CD4-positive, alpha-beta T cell treated with Interleukin-4 for 1 hour (primary cell): Measurements from ENCODE around the gene RNF186.
"Not testable (repeated sequence)": the region's sequence is repeated elsewhere in the genome, so short reads cannot be mapped to it uniquely, and the experiment has no call there.

Source experiments
- DNase-seq, 2 donors: peaks; one replicate each; pipeline ENCODE4 v3.0.0-alpha.2; 2020 to 2022

The RNF186 gene, protein sequence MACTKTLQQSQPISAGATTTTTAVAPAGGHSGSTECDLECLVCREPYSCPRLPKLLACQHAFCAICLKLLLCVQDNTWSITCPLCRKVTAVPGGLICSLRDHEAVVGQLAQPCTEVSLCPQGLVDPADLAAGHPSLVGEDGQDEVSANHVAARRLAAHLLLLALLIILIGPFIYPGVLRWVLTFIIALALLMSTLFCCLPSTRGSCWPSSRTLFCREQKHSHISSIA

DNA sequence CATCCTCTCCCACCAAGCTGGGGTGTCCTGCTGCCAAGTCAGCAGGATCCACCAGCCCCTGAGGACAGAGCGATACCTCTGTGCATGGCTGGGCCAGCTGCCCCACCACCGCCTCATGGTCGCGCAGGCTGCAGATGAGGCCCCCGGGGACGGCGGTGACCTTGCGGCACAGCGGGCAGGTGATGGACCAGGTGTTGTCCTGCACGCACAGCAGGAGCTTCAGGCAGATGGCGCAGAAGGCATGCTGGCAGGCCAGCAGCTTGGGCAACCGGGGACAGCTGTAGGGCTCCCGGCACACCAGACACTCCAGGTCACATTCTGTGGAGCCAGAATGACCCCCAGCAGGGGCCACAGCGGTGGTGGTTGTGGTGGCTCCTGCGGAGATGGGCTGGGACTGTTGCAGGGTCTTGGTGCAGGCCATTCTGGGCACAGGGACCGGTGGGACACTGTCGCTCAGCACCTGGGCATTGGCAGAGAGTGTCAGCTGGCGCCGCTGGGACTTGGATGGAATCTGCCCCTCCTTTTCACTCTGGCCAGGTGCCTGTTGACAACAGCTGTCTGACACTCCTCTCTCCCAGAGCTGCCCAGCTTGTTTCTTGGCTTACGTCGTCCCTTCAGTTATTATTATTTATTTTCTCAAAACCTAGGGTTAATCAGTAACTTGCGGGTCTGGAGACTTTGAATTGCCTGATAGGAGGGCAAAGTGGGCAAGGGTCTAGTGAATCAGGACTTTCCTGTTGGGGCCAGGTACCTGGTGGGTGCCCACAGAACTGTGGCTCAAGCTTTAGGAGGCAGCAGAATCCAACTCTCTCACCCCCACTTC lies at the start of gene RNF186:
Gene RNF186, minus strand, starts transcription at position 603 of the 823 bp plus-strand sequence. Its CDS starts 182 bp downstream, at position 421.
- no peak for DNase-seq

DNA sequence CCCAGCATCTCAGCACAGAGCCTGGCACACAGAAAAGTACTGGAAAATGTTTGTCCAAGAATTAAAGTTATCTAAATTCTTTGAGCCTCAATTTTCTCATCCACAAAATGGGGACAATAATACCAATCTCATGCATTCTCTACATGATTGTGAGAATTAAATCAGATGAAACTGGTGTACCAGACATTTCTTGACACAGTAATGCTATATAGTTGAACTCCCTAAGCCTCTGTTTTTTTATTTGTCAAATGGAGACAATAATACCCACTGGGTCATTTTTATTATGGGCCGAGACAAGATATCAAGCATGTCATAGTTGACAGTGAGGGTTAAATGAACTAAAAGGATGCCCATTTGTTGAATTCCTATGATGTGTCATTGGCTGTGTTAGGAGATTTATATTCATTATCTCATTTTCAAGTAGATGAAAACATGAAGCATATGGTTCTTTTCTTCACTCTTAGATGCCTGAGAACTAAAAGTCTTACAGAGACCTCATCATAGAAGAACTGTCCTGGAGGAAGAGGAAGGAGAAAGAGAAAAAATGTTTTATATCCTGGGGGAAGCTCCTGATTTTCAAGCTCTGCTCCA lies 49.6 kb upstream of the RNF186 start:
- no peak for DNase-seq

DNA sequence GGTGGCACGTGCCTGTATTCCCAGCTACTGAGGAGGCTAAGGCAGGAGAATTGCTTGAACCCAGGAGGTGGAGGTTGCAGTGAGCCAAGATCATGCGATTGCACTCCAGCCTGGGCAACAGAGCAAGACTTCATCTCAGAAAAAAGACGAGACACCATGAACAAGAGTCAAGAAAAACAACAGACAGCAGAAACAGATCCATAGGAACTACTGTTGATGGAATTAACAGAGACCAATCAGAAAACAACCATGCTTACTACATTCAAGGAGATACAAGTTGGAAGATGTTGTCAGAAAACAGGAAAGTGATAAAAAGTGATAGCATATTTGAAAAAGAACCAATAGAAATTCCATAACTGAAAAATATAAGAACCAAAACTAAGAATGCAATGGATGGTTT lies 47.9 kb upstream of the RNF186 start:
- DNase-seq: no peak

DNA sequence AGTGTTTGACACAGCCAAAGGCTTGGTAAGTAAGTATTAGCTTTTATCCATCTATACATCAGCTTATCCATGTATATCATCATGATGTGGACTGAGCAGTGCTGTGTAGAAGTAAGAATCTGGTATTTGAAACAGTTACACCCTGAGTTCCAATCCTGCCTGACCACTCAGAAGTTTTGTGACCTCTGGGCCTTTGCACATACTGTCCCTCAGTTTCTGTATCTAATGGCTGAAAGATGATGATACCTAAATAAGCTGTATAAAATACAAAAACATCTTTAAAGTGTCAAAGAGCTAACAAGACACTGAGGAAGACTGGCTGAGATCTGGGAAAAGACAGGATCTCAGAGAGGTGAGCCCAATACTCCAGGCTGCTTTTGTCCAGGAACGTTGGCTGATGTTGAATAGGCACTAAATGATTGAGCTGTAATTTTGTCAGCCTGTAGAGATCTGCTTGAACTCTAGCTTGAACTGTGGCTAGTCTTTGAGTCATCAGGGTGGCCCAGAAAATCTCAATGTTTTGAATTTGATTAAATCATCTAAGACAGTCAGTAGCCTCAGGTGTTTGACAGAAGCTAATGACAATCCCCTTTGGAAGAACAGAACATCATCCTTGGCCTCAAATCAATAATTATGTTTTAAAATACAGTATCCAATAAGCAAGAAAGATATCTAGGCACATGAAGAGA lies 46.9 kb upstream of the RNF186 start:
- no peak for DNase-seq

DNA sequence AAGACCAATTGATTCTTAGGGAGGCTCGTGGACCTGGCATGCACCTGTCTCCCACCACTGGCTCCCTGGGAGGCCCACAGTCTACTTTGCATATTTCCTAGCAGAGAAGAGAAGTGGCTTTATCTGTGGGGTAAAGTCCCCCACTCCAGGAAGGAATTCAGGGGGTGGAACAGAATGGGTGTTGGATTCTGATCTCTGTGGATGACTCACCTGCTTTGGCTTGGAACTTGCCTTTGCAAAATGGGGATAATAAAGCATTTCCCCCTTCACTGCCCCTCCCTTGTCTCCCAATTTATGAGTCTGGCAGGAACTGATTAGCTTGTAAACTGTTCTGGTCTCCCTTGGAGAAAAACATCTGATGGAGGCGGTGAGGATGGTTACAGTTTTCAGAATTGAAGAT lies 46.0 kb upstream of the RNF186 start:
- DNase-seq: no peak

DNA sequence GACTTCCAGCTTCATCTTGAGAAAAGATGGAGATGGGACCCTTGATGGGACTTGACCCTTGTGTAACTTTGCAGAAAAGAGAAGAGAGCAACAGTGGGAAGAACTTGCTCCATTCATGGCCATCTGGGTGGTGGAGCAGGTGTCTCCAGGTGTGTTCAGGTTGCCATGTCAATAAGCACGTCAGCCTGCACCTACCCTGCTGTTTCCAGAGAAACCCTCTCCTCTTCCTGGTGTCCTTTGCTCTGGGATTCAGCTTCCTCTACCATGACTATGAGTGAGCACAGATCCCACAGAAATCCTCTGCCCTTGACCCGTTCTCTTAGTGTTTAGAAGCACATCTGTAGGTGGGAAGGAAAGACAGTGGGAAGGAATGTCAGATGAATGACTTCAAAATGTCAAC lies 45.3 kb upstream of the RNF186 start:
- DNase-seq: no peak

DNA sequence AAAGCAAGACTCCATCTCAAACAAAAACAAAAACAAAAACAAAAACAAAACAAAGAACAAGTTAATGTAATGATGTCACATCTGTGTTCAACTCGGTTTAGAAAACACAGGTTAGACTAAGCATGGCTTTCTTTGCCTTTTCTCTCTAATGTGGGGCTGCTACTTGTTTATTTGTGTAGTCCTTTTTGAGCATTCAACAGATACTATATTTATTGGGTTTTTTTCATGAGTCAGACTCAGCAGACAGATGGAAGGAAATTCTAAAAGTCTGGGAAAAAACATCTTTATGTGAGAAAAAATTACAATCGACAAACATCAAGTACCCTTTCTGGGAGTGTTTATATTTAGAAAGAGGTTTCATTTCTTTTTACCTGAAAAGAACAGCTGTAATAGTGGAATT lies 44.8 kb upstream of the RNF186 start:
- no peak for DNase-seq

DNA sequence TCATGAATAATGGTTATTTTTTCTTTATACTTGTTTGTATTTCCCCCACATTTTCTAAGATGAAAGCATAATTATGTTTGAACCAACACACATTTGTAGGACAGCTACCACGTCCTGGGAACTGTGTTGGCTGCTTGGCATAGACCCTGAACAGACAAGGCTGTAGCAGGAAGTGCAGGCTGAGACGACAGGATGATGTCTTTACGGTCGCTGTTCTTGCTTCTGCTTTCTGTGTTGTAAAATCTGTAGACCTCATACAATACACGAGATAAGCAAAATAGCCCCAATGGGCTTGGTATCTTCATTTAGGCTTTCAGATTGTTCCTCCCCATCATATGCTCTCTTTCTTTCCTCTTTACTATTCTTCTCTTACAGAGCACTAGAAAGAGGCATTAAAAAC lies 43.8 kb upstream of the RNF186 start:
- no peak for DNase-seq

DNA sequence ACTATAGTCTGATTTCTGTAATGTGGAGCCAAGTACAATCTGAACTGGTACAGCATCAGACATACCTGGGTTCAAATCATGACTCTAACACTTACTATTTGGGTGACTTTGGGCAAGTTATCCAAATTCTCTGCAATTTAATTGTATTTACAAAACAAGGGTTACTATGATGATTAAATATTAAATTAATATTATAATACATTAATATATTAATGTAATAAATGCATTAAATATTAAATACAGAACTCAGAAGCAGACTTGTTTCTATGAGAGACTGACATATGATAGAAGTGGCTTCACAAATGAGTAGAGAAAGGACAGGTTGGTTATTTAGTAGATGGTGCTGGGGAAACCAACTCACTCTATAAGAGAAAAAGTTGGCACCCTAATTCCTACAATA lies 39.8 kb upstream of the RNF186 start:
- no peak for DNase-seq

DNA sequence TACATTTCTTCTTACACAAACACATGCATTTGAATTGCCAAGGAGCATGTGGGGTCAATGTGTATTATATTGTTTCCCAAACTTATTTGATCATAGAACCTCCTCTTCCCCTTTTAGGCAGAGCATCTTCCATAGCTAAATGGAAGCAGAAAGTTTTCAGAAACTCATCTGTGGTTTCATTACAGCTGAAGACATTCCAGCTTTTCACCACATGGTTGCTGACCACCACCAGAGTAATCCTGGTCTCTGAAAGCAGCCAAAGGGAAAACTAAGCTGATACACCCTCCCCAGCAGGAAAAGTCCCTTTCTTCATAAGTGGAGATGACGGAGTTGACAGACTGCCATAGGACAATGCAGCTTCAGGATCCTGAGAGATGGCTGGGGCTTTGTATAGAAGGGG lies 37.0 kb upstream of the RNF186 start:
- no peak for DNase-seq

DNA sequence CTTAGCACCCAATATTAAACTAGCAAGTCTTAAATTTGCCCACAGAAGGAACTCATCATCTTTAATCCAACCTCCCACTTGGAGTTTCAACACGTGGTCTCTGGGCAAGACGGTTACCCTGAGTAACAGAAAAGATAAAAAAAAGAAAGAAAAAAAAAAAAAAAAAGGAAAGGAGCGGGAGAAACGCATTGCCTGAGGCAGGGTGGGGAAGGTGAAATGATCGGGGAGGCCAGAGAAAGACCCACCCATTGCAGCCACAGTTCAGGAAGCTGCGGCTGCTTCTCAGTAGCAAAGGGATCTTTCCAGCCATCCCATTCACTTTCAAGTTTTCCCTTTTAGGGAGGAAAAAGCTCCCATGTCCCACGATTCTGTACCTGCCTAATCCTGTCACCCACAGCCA lies 35.1 kb upstream of the RNF186 start:
- no peak for DNase-seq

DNA sequence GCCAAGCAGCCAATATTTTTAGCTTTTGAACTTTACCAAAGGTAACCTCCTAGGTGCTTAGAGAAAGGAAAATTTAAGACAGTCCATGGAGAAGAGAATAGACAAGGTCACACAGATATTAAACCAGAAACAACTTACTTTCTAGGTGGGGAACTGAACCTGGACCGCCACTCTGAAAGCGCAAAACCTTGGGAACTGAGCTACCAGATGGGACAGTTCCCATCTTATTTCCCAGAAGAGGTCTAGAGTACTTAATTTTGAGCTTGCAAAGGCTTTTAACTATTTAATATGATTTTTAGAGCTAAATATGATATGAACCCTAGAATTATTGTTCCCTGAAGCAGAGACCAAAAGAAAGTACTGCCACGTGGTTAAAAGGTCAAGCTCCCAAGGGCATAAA lies 34.2 kb upstream of the RNF186 start:
- not testable (repeated sequence) for DNase-seq

DNA sequence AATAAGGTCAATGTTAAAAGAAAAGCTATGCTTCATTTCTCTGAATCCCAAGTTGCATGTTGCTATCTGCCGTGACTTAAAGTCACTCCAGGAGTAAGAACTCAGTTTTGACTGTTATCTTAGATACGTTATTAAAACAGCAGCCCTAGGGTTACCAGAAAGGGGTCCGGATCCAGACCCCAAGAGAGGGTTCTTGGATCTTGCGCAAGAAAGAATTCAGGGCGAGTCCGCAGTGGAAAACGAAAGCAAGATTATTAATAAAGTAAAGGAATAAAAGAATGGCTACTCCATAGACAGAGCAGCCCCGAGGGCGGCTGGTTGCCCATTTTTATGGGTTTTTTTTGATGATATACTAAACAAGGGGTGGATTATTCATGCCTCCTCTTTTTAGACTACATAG lies 32.3 kb upstream of the RNF186 start:
- DNase-seq: not testable (repeated sequence)

DNA sequence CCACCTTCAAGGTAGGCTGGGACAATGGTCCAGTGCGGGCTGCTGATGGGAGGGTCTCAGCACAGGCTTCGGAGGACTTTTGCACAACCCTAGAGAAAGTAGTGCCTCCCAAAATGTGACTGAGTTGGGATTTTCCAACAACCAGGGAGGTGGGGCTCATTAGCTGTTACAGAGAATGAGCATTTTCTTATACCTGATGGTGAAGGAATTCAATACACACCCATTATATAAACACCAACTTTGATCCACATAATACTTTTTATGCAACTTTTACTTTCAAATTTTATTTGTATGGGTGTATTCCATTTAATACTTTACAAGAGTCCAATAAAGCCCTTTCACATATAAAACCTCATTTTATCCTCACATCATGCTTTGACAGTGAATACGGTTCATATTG lies 31.3 kb upstream of the RNF186 start:
- DNase-seq: no peak

DNA sequence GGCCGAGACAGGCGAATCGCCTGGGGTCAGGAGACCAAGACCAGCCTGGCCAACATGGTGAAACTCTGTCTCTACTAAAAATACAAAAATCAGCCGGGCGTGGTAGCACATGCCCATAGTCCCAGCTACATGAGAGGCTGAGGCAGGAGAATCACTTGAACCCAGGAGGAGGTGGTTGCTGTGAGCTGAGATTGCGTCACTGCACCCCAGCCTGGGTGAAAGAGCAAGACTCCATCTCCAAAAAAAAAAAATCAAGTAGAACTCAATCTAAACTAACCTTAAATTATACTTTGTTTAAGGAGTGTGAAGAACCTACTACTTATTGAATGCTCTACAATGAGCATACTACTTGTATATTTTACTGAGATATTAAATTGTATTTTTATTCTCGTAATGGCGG lies 30.5 kb upstream of the RNF186 start:
- no peak for DNase-seq

DNA sequence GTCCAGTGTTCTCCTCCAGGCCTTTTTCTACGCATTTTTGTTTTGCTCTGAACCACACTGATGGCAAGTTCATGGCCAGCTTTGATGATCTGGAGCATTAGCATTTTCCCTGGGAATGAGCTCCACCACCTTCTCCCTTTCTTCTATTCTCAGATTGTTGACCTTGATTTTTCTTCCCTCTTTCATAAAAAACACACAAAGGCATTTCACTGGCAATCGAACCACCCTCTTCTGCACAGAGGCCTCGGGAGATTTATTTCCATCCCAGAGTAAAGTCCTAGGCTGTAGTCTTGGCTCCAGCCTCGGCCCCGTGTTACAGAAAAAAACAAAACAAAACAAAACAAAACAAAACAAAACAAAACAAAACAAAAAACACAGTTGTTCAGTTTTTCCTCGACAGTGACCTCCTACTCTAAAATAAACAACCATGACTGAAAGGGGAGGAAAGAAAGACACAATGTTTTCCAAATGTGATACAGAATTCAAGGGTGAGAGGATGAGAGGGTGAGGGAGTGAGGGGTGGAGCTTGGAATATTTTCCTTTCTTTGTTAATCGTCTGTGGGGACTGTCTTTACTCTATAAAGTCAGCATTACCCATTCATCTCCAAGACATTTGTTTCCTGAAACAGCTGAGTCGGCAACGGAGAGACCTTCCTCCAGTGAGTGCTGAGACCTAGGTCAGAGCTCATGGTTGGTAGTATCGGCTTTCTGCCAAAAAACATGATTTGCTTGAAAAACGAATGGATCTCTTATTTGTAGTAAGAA lies 29.8 kb upstream of the RNF186 start:
- DNase-seq: no peak

DNA sequence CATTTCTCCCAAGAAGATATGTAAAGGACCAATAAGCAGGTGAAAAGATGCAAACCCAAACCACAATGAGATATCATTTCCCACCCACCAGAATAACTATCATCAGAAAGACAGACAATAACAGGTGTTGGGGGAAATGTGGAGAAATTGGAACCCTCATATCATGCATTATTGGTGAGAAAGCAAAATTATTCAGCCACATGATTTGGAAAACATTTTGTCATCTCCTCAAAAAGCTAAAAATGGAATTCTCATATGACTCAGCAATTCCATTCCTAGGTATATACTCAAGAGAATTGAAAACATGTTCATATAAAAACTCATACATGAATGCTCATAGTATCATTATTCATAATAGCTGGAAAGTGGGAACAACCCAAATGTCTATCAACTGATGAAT lies 25.1 kb upstream of the RNF186 start:
- DNase-seq: no peak

DNA sequence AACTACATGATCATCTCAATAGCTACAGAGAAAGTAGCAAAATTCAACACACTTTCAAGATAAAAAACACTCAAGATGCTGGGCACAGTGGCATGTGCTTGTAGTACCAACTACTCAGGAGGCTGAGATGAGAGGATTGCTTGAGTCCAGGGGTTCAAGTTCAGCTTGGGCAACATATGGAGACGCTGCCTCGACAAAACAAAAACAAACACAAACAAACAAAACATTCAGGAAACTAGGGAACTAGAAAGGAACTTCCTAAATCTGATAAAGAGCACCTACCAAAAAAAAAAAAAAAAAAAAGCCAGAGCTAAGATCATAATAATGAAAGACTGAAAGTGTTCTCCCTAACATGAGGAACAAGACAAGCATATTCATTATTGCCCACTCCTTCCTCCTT lies 22.8 kb upstream of the RNF186 start:
- DNase-seq: no peak

DNA sequence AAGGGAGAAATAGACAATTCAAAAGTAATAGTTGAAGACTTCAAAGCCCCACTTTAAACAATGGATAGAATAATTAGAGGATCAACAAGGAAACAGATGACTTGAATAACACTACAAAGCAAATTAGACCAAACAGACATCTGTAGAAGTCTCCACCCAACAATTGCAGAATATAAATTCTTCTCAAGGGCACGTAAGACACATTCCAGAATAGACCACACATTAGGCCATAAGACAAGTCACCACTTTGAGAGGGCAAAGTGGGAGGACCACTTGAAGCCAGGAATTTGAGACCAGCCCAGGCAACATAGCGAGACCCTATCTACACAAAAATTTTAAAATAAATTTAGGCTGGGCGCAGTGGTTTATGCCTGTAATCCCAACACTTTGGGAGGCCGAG lies 20.5 kb upstream of the RNF186 start:
- DNase-seq: no peak

DNA sequence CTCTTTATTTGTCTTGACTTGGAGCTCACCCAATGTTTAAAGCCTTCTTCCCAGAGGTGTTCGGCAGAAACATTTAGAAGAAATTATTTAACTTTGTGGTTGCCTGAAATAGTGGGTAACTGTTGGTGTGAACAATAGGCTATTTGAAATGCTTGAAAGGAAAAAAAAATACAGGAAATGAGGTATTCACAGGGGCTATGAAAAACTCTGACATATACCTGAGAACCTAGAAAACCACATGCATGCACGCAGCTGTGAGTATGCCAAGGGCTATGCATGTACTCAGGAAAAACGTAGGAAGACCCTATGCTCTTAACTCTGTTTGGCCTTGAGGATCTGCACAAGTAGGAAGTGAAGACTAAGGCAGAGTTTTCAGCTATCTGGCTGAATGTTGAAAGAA lies 16.4 kb upstream of the RNF186 start:
- no peak for DNase-seq

DNA sequence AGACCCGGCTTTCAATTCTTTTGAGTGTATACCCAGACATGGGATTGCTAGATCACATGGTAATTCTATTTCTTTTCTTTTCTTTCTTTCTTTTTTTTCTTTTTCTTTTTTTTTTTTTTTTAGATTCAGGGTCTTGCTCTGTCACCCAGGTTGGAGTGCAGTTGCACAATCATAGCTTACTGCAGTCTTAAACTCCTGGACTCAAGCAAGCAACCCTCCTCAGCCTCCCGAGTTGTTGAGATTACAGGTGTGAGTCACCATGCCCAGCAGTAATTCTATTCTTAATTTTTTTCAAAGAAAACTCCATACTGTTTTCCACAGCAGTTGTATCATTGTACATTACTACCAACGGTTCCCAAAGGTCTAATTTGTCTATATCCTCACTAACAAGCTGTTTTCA lies 13.5 kb upstream of the RNF186 start:
- DNase-seq: no peak

DNA sequence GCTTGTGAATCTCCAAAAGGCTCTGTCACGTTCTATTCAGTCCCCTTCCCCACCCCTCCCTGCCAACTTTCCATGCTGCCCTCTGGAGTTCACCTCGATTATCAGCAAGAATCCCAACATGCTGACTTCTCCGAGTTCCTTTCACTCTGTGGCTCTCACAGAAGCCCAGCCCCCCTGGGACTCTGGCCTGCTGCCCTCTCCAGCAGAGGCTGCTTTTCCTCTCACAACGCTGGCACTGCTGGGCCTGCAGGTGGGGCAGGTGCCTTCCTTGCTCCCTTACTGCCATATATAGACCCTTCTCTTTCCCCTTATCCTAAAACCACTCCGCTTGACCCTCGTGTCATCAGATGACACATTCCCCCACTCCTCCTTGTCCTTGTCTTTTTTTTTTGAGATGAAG lies 10.2 kb upstream of the RNF186 start:
- no peak for DNase-seq

DNA sequence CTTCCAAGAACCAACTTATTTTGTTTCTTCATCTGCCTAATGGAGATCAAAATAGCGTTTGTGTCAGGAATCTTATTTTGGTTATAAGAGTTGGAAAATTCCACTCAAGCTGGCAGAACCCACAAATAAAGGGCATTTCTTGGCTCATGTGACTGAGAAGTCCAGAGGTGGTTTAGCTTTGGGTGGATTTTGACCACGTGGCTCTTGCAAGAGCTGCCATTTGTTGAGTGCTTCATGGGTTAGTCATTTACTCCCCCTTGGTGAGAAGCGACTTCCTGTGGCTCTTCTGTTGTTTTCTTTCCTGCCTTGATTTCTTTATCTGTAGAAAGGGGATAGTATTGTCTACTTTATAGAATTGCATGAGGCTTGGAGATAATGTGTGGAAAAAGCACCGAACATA lies 9.5 kb upstream of the RNF186 start:
- DNase-seq: no peak
